ENCODE data around the gene PLCL1.

Gene PLCL1

GRCh38 chr2:197982565-197982964 is 178.2 kb downstream of the PLCL1 start:
- TF ChIP-seq GABPA (IDR thresholded peaks at IDR 0.05; ENCODE audit: low read depth): no peak
- TF ChIP-seq SPI1 (IDR thresholded peaks at IDR 0.05; ENCODE audit: borderline replicate concordance, low read depth): no peak
- TF ChIP-seq POLR2AphosphoS5 (IDR thresholded peaks at IDR 0.05; ENCODE audit: low read depth): no peak
- TF ChIP-seq REST (IDR thresholded peaks at IDR 0.05; ENCODE audit: insufficient replicate concordance, low read depth): no peak
- no peak for DNase-seq (ENCODE audit: low read depth in 1 of 2, low spot score in 1 of 2)
- Histone ChIP-seq H3K4me3 (replicated peaks; ENCODE audit: insufficient read depth, low read length) (no peak overlapping the region), H3K27me3 (ENCODE audit: insufficient read depth, poor library complexity, severe bottlenecking) (peaks cover 5% of the 10 kb centered on the region), H3K27ac (replicated peaks) (no peak overlapping the region)

- Histone ChIP-seq H3K4me3 (replicated peaks; ENCODE audit: insufficient read depth, low read length) (no peak overlapping the region), H3K27me3 (ENCODE audit: insufficient read depth, poor library complexity, severe bottlenecking) (peaks cover 2% of the 10 kb centered on the region), H3K27ac (replicated peaks) (no peak overlapping the region)
- TF ChIP-seq POLR2AphosphoS5 (IDR thresholded peaks at IDR 0.05; ENCODE audit: low read depth): no peak
- TF ChIP-seq REST (IDR thresholded peaks at IDR 0.05; ENCODE audit: insufficient replicate concordance, low read depth): no peak
- TF ChIP-seq SPI1 (IDR thresholded peaks at IDR 0.05; ENCODE audit: borderline replicate concordance, low read depth): no peak
- no peak for TF ChIP-seq GABPA (IDR thresholded peaks at IDR 0.05; ENCODE audit: low read depth)
- TF ChIP-seq CTCF (IDR thresholded peaks at IDR 0.05; ENCODE audit: insufficient read depth, low read length): no peak
- DNase-seq (ENCODE audit: low read depth in 1 of 2, low spot score in 1 of 2): no peak
Observed at GRCh38 chr2:197985029-197985638, 180.7 kb downstream of the PLCL1 start.

- Histone ChIP-seq H3K27me3 (ENCODE audit: insufficient read depth, poor library complexity, severe bottlenecking) (no peaks in the 10 kb centered on the region), H3K27ac (replicated peaks) (no peak overlapping the region), H3K4me3 (replicated peaks; ENCODE audit: insufficient read depth, low read length) (no peak overlapping the region)
- no peak for DNase-seq (ENCODE audit: low read depth in 1 of 2, low spot score in 1 of 2)
- TF ChIP-seq CTCF (IDR thresholded peaks at IDR 0.05; ENCODE audit: insufficient read depth, low read length): no peak
- no peak for TF ChIP-seq SPI1 (IDR thresholded peaks at IDR 0.05; ENCODE audit: borderline replicate concordance, low read depth)
- TF ChIP-seq POLR2AphosphoS5 (IDR thresholded peaks at IDR 0.05; ENCODE audit: low read depth): no peak
- no peak for TF ChIP-seq GABPA (IDR thresholded peaks at IDR 0.05; ENCODE audit: low read depth)
- TF ChIP-seq REST (IDR thresholded peaks at IDR 0.05; ENCODE audit: insufficient replicate concordance, low read depth): no peak
Observed at GRCh38 chr2:197986977-197987376, 182.6 kb downstream of the PLCL1 start.

All from HL-60 (cell line).